SH-SY5Y (cell line): ENCODE data around the gene DHRS1.

ENCODE experiments used
- GATA2 ChIP-seq: IDR thresholded peaks from 2 replicates; pipeline ENCODE4 v1.6.1; 2011; ENCODE audit warnings: mild to moderate bottlenecking, low read depth, low read length
- GATA3 ChIP-seq: IDR thresholded peaks from 2 replicates; pipeline ENCODE4 v1.6.1; 2011; ENCODE audit warnings: low read depth, mild to moderate bottlenecking, low read length, moderate library complexity

DNA sequence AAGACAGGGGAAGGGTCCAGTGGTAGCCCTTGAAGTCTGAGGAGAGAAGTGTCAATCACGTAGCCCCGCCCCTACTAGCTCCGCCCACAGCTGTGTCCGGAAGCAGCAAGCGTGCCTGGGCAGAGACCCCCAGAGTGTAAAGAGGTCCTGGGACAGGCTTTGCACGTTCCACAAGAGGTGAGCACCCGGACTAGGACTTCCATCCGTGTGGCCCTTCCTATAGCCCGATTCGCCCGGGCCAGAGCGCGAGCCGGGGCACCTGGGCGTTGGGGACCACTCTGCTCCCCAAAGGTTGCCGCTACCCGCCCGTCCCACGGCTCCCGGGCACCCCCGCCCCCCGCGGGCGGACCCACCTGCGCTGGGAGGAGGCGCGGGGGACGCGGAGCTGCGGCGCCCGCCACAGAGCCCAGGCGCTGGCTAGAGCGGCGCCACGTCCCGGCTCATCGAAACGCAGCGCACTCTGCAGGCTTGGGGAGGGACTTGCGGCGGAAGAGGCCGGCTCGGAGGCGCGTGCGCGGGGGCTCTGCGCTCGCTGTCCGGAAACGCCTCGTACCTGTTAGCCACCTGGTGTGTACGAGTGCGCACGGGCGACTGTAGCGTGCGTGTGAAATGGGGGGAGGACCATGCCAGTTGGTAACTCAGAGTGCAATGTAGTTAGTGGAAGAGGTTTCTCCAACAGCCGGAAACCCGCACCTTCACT is 28.3 kb downstream of the DHRS1 start, which contains the start of gene RABGGTA:
- TF ChIP-seq GATA3 (no peak), GATA2 (no peak)
